Transverse colon (tissue), 4 donors: ENCODE data around the gene TGOLN2. TPM values are rescaled to one million over a fixed set of nuclear protein-coding genes. Genes with fewer than 3 reads are reported as not detected.
"Not testable (repeated sequence)": the region's sequence is repeated elsewhere in the genome, so short reads cannot be mapped to it uniquely, and the experiment has no call there.

Source experiments
- DNase-seq: peaks from one replicate; pipeline ENCODE4 v3.0.0-alpha.2; 2019
- H3K27ac ChIP-seq, 4 donors: fragments of 200-600 bp; sonication (generic); 2 replicates each; pipeline ENCODE4 v1.5.1; 2016 to 2018; ENCODE audit warnings: inconsistent platforms in 4 of 4
- H3K27me3 ChIP-seq: fragments of 200-600 bp; sonication (generic); 2 replicates; pipeline ENCODE4 v1.5.1; 2017; ENCODE audit warnings: inconsistent platforms
- H3K36me3 ChIP-seq, 4 donors: fragments of 200-600 bp; sonication (generic); 2 replicates each; pipeline ENCODE4 v1.5.1; 2017 to 2019; ENCODE audit warnings: inconsistent platforms in 4 of 4
- H3K4me1 ChIP-seq, 4 donors: fragments of 200-600 bp; sonication (generic); 2 replicates each; pipeline ENCODE4 v1.5.1; 2017 to 2020; ENCODE audit warnings: inconsistent platforms in 4 of 4
- H3K4me3 ChIP-seq, 4 donors: fragments of 200-600 bp; sonication (generic); 1 replicate in 1 of 4; 2 replicates in 3 of 4; pipeline versions ENCODE4 v1.5.1 to v1.6.1; 2017 to 2019; ENCODE audit warnings: inconsistent platforms in 4 of 4
- H3K9me3 ChIP-seq, 2 donors: fragments of 200-600 bp; sonication (generic); 2 replicates each; pipeline ENCODE4 v1.5.1; 2017 to 2019; ENCODE audit warnings: inconsistent platforms in 2 of 2
- EP300 ChIP-seq: sonication (generic); formaldehyde crosslinking; IDR thresholded peaks from one replicate; pipeline ENCODE4 v1.6.1; 2017; ENCODE audit warnings: antibody characterized with exemption, low read depth
- POLR2A ChIP-seq: fragments of 450-650 bp; IDR thresholded peaks from one replicate; pipeline ENCODE4 v1.6.1; 2016; ENCODE audit warnings: antibody characterized with exemption, mild to moderate bottlenecking, moderate library complexity
- POLR2AphosphoS5 ChIP-seq, 3 donors: sonication (generic); formaldehyde crosslinking; IDR thresholded peaks; one replicate each; pipeline ENCODE4 v1.6.1; 2016; ENCODE audit warnings: antibody characterized with exemption in 3 of 3
- WGBS, 2 donors: methylation state at CpG; one replicate each; pipeline ENCODE4 v1.1.5; 2018; ENCODE audit warnings: low coverage in 1 of 2; 5-methylcytosine and 5-hydroxymethylcytosine counted together
- in situ Hi-C, 4 donors: fragments of 200-750 bp; cut with MboI; loops; one replicate each; pipeline versions ENCODE4 v1.15.0 to v1.15.1; 2017; ENCODE audit warnings: low sequenced_read_pairs in 3 of 4, low pct_ligation_motif_present in 1 of 4, low pct_unique_long_range_greater_than_20kb in 1 of 4
- intact Hi-C: fragments of 100-400 bp; cut with DNase I; formaldehyde crosslinking; loops from one replicate; pipeline ENCODE4 v1.15.1; 2023; ENCODE audit warnings: low total_unique reads
- total RNA-seq, 4 donors: library from RNA; depleted of rRNA; stranded (reverse); fragments of >200 nt; gene quantifications; one replicate each; pipeline ENCODE4 v1.1.0, GENCODE V29; 2016
- TF ChIP-seq, protein P1 (sequence below), 5 experiments: fragments of 200-600 bp in 3 of 5; fragments of 450-650 bp in 2 of 5; sonication (generic) in 3 of 5; IDR thresholded peaks; 1 replicate in 2 of 5; 2 replicates in 3 of 5; pipeline ENCODE4 v1.5.1; 2016 to 2017; ENCODE audit warnings: antibody characterized with exemption in 5 of 5, inconsistent platforms in 3 of 5, mild to moderate bottlenecking in 2 of 5, moderate library complexity in 1 of 5

TGOLN2 gene
- total RNA-seq, 4 donors from 2014 or later, result 113 to 234 (median 232) TPM

DNA sequence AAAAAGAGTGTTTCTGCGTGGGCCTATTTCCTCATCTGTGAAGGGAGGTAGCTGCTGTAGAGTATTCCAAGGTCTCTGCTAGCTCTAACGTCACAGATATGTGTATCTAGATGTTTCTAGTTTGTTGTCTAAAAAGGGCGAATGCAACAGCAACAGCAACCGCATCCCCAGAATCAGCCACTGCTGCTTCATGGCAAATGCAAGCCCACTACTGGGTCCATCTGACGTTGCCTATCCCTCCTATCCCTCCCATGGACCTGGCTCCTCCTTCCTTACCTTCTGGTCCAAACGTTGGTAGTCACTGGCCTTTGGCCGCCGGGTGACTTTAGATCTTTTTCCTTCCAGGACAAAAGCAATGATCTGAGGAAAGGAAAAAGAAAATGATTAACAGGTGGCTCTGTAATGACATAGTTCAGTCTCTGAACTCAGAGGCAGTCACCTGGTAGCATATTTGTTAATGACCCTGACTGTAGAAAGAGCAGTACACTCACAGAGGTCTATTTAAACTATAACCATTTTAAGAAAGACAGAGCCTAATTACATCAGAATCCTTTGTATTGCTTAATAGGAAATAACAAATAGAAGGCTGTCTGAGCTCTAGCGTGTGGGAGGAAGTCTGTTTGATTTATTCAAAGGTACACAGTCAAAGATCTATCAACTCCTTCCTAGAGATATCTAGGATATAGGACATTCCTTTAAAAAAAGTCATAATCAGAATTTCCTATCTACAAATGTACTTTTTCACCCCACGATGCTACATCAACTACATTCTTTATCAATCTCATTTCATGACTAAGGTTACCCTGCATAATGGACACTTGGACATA lies 2.9 kb downstream of the TGOLN2 start:
- Histone ChIP-seq H3K27me3 (no peaks in the 10 kb centered on the region), H3K27ac (peak overlapping the region; percentile 91 to 100 (median 97)), H3K4me3 (peak overlapping the region in 3 of 4 donors; percentile 78 to 99 (median 89)), H3K36me3 (peaks cover 0 to 48% (median 20%) of the 10 kb centered on the region in 4 donors), H3K4me1 (peaks cover 21 to 75% (median 42%) of the 10 kb centered on the region in 4 donors), H3K9me3 (no peaks in the 10 kb centered on the region)
- in situ Hi-C loops (no loop called here), intact Hi-C loops (no loop called here)
- TF ChIP-seq POLR2AphosphoS5 (IDR thresholded peaks at IDR 0.05), result peak in 2 of 3 donors; percentile 49 to 74
- TF ChIP-seq, protein P1, sequence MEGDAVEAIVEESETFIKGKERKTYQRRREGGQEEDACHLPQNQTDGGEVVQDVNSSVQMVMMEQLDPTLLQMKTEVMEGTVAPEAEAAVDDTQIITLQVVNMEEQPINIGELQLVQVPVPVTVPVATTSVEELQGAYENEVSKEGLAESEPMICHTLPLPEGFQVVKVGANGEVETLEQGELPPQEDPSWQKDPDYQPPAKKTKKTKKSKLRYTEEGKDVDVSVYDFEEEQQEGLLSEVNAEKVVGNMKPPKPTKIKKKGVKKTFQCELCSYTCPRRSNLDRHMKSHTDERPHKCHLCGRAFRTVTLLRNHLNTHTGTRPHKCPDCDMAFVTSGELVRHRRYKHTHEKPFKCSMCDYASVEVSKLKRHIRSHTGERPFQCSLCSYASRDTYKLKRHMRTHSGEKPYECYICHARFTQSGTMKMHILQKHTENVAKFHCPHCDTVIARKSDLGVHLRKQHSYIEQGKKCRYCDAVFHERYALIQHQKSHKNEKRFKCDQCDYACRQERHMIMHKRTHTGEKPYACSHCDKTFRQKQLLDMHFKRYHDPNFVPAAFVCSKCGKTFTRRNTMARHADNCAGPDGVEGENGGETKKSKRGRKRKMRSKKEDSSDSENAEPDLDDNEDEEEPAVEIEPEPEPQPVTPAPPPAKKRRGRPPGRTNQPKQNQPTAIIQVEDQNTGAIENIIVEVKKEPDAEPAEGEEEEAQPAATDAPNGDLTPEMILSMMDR (IDR thresholded peaks at IDR 0.05), result no peak
- TF ChIP-seq POLR2A, result peak; percentile 30
- 28 to 30% methylated on average over 9 to 10 of the region's 10 CpGs for WGBS, 2 donors
- peak; percentile 69 for DNase-seq

DNA sequence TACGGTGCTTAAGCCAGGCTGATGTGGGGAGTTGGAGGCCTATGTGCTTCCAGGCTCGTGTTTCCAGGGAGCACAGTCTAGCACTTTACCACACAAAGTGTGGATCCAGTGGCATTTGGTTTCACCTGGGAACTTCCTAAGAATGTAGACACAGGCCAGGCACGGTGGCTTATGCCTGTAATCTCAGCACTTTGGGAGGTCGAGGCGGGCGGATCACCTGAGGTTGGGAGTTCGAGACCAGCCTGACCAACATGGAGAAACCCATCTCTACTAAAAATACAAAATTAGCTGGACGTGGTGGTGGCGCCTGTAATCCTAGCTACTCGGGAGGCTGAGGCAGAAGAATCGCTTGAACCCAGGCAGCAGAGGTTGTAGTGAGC lies 3.8 kb downstream of the TGOLN2 start:
- DNase-seq, in situ Hi-C loops, H3K4me3 ChIP-seq, intact Hi-C loops, H3K9me3 ChIP-seq, H3K27me3 ChIP-seq: not testable (repeated sequence)
- Histone ChIP-seq H3K4me1 (peaks cover 21 to 77% (median 41%) of the 10 kb centered on the region in 4 donors), H3K27ac (peak overlapping the region in 3 of 4 donors; percentile 91 to 98 (median 96)), H3K36me3 (peaks cover 0 to 56% (median 22%) of the 10 kb centered on the region in 4 donors)
- WGBS, 2 donors, result 89 to 90% methylated on average over 6 to 11 of the region's 11 CpGs

DNA sequence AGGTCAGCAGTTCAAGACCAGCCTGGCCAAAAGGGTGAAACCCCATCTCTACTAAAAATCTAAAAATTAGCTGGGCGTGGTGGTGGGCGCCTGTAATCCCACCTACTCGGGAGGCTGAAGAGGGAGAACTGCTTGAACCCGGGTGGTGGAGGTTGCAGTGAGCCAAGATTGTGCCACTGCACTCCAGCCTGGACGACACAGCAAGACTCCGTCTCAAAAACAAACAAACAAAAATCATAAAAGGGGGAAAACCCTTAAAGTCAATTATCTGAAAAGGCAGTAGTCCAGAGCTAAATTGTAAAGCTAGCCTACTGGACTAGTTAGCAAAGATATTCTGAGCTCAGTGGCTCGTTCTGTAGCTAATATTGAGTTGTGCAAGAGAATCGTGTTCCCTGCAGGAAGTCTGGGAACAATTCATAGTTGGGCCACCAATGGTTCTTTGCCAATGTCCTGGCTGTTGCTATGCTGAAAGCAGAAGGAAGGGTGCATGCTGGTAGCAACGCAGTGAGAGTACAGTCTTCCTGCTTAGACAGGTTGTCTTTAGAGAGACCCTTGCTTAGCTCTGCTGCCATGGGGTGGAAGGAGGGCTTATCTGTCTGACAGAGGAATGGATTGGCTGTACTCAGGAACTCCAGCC lies 4.3 kb downstream of the TGOLN2 start:
- DNase-seq, result no peak
- in situ Hi-C loops, result no loop called here
- Histone ChIP-seq H3K36me3 (peaks cover 0 to 56% (median 22%) of the 10 kb centered on the region in 4 donors), H3K4me3 (no peak overlapping the region), H3K27me3 (no peaks in the 10 kb centered on the region), H3K4me1 (peaks cover 21 to 74% (median 41%) of the 10 kb centered on the region in 4 donors), H3K27ac (no peak overlapping the region), H3K9me3 (no peaks in the 10 kb centered on the region)
- TF ChIP-seq POLR2AphosphoS5 (IDR thresholded peaks at IDR 0.05), result no peak
- no peak for TF ChIP-seq POLR2A
- TF ChIP-seq, protein P1 (IDR thresholded peaks at IDR 0.05), result no peak
- no peak for TF ChIP-seq EP300
- WGBS, 2 donors, result 74 to 100% methylated on average over 2 to 9 of the region's 9 CpGs
- intact Hi-C loops, result no loop called here

DNA sequence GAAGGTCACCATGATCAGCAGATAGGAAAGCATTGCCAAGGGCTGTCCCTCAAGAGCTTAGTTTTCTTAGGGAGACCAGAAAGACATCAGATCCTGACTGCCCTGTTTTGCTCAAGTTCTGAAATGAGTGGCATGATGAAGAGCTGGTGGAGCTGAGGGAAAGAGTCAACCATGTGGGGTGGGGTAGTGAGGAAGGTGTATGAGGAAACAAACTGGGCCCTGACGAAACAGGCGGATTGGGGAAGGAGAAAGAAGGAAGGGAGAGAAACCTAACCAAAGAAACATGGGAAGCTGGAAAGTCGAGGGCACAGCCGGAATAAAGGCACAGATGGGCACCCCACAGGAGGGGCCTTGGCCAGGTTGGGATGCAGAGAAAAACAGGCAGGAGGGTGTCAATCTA lies 8.0 kb downstream of the TGOLN2 start:
- intact Hi-C loops (no loop called here), in situ Hi-C loops (no loop called here)
- Histone ChIP-seq H3K27ac (no peak overlapping the region), H3K9me3 (no peaks in the 10 kb centered on the region), H3K27me3 (no peaks in the 10 kb centered on the region), H3K4me1 (peaks cover 8 to 51% (median 17%) of the 10 kb centered on the region in 4 donors), H3K4me3 (no peak overlapping the region), H3K36me3 (peaks cover 0 to 68% (median 28%) of the 10 kb centered on the region in 4 donors)
- no peak for DNase-seq
- TF ChIP-seq, protein P1 (IDR thresholded peaks at IDR 0.05), result no peak
- TF ChIP-seq POLR2AphosphoS5 (IDR thresholded peaks at IDR 0.05) (no peak), POLR2A (no peak), EP300 (no peak)
- 88 to 93% methylated on average over 4 of the region's 4 CpGs for WGBS, 2 donors
